DMS153 treated with DMSO at 0.1 percent for 48 hours (cell line): ENCODE data around the gene ILDR2.
"Not testable (repeated sequence)": the region's sequence is repeated elsewhere in the genome, so short reads cannot be mapped to it uniquely, and the experiment has no call there.

Source experiments
- DNase-seq: peaks from one replicate; lab custom pipeline; 2025; ENCODE audit not compliant: unreplicated experiment; lab: John Stamatoyannopoulos, UW

Gene ILDR2

DNA sequence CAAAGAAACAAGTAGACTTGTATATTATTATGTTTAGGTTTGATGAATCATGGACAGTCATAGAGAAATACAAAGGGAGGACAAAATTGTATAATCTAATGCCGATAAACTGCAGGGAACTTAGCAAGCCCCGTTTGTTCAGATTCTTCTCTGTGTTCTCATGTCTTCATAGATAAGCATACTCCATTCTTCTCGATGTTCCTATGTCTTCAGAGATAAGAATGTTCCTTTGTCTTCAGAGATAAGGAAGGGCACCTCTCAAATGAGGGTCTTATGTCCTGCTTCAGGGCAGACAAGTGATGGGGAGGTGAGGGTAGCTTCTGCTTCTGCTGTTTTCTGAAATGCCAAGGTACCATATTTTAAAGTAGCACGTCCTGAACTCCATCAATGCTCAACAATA is 79.6 kb downstream of the ILDR2 start:
- DNase-seq = no peak

DNA sequence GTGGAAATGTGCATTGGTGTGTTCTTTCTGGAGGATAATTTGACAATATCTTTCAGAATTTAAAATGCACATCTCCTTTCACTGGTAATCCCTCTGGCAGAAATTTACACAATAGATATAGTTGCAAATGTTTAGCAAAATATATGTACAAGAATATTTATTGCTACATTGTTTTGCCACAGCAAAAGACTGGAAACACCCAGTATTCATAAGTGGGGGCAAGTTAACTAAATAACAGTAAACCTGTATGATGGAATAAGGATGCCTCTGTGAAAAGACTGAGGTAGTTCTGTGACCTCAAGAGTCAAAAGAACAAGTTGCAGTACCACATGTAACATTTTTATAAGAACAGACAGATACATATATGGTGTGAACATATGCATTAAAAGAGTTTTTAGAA is 85.6 kb downstream of the ILDR2 start:
- no peak for DNase-seq

DNA sequence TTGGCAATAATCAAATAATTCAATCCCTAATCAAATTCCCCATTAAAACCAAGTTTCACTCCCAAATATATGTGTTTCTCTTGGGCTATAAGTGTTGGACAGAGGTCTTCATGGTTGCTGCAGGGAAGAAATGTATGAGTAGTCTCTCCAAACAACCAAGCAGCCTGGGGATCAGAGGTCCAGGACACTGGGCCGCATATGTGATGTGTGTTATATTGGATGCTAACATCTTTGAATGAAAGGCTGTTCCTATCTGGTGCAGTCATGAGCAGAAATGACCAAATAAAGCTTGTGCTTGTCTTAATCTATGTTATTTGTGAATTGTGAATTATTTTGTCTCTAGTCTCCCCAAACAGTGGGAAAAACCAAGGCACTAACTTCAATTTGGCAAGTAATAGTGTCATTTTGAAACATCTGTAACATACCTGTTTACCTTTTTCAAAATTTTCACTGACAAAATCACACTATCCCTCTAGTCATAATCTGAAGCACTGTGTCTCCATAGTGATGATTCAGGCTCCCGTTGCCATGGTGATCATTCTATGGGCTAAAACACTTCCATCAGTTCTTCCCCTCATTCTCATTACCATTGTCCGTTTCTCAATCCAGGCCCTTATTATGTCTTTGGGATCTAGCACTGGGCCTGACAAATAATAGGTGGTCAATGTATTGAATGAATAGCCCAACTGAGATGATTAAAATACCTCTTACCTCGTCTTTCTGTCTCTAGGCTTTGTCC is 86.8 kb downstream of the ILDR2 start:
- DNase-seq = no peak

DNA sequence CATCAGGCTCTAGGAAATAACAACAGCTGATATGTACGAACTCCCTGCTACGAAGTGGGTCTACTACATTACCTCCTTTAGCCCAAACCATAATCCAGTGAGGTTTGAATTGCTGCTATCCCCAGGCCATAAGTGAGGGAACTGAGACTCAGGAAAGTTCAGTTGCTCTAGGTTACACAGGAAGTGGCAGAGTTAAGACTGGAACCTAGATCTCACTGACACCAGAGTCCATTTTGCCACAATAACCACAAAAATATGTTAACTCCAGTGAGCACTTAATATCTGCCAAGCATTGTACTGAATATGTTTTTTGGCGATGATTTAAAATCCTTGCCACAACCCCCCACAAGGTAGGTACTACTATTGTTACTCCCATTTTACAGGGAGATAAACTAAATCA is 90.4 kb downstream of the ILDR2 start:
- DNase-seq = no peak

DNA sequence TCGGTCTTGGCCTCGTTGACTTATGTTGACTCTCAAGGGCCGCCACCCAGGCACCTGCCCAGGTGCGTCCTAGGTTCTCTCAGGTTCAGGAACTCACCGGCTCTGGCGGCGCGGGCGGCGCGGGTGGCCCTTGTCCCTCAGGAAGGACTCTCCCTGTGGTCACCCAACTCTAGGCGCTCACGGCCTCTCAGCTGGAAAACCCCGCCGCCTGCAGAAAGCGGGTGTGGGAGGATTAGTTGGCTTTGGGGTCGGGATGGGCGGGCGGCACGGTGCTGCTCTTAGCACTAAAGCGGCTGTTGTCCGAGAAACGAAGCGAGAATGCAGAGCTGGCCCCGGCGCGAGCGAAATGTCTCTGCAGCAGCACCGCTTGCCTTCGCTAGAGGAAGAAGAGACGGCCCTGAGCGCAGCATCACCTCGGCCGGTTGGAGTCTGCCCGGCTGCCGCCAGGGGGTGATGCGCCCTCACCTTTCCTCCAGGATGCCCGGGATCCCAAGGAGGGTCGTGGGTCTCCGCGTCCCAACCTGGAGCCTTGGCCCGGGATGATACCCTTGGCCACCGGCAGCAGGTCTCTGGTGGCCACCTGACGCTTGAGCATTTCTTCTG is 91.2 kb downstream of the ILDR2 start:
- DNase-seq = no peak

DNA sequence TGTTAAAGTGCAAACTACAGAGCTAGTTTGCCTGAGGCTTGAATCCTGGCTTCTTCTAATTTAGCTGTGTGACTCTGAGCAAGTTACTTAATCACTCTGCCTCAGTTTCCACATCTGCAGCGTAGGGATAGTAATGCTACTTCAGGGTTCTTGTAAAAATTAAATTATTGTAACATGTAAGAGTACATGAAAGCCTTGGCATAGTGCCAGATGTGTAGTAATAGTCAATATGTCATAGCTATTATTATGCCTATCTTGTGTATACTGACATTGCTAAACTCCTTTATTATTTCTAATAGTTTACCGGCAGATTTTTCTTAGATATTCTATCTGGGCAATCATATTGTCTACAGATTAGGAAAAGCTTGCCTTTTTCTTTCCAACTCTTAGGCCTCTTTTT is 92.4 kb downstream of the ILDR2 start:
- DNase-seq = no peak

DNA sequence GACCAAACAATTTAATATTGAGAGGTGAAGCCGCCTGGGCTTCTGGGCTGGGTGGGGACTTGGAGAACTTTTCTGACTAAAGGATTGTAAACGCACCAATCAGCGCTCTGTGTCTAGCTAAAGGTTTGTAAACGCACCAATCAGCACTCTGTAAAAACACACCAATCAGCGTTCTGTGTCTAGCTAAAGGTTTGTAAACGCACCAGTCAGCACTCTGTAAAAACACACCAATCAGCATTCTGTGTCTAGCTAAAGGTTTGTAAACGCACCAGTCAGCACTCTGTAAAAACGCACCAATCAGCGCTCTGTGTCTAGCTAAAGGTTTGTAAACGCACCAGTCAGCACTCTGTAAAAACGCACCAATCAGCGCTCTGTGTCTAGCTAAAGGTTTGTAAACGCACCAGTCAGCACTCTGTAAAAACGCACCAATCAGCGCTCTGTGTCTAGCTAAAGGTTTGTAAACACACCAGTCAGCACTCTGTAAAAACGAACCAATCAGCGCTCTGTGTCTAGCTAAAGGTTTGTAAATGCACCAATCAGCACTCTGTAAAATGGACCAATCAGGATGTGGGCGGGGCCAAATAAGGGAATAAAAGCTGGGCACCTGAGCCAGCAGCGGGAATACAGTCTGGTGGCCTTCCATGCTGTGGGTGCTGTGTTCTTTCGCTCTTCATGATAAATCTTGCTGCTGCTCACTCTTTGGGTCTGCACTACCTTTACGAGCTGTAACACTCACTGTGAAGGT is 97.0 kb downstream of the ILDR2 start:
- DNase-seq = not testable (repeated sequence)

DNA sequence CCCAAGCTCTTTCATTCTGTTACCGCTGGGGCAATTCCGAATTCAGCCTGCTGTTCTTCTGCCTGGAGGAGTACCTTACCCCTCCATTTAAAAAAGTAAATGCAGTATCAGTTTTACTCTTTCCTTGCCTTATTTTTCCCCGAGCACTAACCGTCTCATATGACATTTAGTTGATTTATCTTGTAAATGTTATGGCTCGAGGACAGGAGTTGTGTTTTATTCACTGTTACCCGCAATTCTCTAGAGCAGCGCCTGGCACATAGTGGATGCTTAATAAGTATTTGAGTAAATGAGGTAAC is 98.9 kb downstream of the ILDR2 start:
- no peak for DNase-seq

DNA sequence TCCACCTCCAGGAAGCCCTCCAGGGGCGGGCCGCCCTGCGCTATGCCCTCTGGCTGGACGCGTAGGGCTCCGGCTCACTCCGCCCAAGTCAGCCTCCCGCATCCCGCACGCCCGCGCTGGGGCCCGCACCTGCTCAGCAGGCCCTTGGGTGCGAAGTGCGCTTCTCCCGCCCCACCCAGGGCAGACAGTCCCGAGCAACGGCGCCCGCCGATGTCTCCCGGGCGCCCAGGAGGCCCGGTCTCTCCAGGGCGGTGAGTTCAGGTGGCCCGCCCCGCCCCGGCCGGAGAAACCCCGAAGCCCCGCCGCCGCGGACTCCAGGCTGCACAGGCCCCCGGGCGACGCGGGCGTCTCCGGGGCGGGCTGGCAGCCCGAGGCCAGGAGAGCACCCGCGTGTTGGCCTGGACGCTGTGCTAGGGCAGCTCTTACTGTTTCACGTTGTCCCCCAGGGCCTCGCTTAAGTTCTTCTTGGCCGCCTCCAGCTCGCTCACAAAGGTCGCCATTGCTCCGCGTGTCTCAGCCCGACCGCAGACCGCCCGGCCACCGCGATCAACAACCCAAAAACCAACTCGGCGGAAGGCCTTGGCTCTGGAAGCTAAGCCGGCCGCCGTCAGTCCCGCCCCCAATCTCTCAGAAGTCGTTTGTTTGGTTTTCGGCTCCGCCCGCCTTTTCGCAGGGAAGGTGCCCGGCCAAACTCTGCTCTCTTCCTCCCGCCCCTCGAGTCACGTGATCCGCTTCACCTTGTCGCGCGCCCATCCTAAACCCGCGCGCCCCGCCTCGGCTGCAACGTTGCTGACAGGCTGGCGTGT is 99.4 kb downstream of the ILDR2 start, which contains the start of gene TADA1:
TADA1 (minus strand) TSS at position 531 of the 806 bp plus-strand sequence; CDS start at position 500, 31 bp downstream.
- DNase-seq = peak; percentile 100

DNA sequence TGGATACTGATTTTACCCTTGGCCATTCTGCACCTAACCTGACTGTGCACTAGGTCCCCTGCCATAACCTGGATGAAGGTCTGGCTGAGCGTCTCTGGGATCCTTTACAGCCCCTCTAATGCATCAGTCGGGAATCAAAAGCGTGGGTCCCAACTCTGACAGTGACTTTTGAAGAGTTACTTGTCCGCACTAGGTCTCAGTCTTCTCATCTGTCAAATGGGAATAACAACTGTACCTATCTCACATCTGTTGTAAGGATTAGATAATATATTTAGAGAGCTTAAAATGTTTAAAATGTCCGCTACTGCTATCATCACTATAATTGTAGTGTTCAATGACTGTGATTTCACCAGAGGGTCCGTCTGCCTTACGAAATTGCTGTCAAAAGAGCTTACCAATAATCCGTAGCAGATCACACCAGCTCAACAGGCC is 100.0 kb downstream of the ILDR2 start:
- no peak for DNase-seq

DNA sequence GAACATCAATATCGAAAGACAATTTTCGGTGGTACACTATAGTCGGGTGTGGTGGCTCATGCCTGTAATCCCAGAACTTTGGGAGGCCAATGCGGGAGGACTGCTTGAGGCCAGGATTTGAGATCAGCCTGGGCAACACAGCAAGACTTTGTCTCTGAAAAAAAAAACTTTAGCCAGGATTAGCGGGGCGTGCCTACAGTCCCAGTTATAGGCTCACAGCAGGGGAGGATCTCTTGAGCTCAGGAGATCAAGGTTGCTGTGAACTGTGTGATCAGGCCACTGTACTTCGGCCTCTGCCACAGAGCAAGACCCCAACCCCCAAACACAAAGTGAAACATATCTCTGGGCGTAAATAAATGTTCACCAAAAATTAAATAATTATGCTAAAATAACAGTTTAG is 100.9 kb downstream of the ILDR2 start:
- no peak for DNase-seq

DNA sequence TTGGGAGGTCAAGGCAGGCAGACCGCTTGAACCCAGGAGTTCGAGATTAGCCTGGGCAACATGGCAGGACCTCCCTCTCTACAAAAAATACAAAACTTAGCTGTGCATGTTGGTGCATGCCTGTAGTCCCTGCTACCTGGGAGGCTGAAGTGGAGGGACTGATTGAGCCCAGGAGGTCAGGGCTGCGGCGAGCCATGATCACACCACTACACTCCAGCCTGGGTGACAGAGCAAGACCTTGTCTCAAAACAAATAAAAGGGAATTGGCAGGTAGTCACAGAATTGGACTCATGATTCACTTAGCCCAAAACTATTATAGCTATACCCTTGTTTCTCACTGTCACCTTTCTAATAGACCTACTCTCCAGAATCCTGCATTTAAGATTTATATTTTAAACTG is 104.8 kb downstream of the ILDR2 start:
- no peak for DNase-seq

DNA sequence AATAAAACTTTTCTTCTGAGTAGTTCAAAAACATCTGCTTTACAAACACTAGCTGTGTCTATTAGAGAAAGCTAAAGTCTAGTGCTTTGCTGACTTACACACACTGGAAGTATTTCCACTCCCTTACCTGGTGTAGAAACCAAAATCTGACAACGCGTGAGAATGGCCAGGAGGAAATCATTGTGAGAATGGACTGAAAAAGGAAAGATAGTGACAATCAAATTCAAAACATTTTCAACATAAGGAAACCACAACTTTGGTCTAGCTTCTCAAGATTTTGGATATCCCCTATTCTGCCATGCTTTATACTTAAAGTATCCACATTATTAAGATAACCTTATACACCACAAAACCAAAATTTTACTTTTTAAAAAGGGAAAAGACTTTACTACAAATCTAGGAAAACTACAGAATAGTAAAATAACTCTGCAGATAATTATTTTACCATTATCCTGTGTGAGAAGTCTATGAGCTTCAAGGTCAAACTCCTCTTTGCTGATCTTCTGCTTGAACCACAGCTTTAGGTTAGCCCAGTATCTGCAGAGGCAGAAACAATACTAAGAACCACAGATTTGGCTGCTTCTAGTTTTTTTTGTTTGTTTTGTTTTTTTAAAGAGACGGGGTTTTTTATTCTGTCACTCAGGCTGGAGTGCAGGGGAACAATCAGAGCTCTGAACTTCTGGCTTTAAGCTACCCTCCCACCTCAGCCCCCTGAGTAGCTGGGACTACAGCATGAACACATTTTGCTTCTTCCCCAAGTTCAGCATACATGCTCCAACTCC is 105.8 kb downstream of the ILDR2 start:
- no peak for DNase-seq

DNA sequence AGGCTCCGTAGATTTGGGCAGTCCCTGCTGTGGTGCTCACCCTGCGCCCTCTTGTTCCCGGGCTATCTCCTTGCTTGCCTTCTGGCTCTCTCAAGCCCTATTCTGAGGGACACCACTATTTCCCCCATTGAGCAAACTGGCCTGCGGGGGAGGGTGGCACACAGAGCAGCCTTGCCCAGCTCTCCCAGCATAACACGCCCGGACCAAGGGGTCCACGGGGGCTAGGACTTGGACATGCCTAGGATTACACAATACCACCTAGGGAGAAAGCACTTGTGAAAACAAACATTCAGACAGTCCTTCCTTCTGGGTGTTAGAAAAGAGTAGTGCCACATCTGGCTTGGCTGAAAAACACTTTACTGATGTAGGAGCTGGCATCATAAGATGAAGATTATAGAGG is 106.7 kb downstream of the ILDR2 start:
- DNase-seq = no peak

DNA sequence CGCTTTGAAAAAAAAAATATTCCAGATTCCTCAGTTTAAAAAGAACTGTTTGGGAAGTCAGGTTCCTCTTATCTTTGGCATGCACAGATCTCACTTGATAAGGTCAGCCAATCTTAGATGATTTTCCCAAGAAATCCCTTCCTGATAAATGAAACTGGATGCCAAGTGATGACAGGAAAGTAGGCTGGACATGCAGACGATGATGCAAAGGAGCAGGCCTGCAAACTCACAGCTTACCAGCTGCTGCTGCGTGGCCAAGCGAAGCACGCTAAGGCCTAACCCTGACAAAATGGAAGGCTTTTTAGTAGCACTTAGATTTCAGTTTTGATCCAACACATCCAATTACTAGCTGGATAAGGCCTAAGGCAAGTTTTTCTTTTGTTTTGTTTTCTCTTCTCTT is 109.4 kb downstream of the ILDR2 start:
- DNase-seq = no peak

DNA sequence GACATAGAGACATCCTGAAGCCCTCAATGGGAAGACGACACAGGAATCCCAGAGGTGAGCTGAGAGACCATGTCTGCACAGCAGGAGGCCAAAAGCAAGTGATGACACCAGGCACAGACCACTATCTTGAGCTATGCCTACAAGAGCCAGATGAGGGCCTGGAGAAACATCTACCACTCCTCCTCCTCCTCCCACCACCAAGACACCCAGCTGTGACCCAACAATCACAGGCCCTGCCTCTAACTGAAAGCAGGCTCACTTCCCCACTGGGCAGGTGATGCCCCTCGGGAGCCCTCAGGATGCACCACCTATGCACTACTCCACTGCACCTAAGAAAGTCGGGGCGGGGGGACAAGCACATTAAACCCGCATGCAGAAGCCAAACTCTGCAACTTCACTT is 115.7 kb downstream of the ILDR2 start:
- no peak for DNase-seq

DNA sequence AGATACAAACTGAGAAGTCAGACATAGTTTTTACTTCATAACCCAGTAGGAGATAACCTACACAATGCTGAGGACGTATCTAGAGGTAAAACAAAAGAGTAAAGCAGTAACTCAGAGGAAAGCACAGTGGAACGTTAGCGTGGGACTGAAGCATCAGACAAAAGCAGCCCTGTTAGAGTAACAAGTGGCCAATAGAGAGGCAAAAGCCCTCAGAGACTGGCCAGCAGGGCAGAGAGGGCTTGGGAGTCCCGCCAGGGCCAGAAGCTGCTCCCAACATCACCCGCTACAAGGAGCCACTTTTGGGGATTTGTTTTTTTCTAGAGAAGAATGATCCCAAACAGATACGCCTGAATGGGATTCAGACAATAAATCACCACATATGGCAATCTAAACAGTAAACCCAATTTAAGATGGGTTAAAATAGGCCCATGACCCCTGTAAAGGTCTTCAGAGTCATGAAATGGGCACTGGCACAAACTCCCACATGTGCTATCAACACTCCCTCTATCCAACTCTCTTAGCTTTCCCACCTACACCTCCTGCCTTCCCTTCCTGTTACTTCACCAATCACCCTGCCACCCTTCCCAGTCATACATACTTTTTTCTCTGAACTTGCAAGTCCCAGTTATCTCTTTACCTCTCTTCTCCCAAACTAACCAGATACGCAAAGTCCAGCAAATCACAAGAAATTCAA is 116.5 kb downstream of the ILDR2 start:
- no peak for DNase-seq
